K562 (cell line): ENCODE results near the gene NKIRAS2. TPM values are rescaled to one million over a fixed set of nuclear protein-coding genes. Genes with fewer than 3 reads are reported as not detected.

Source experiments
- ATAC-seq: fragments of 200-7000 bp; cut with Tn5 transposase; 3 replicates; pipeline ENCODE4 v1.9.1; 2020; ENCODE audit warnings: moderate library complexity
- BruUV-seq: library from RNA; stranded (reverse); fragments of 400-500 nt; replicated peaks from 2 replicates; lab custom pipeline; 2021; lab: Mats Ljungman, UMichigan
- CTCF ChIA-PET: fragments of 300-600 bp; formaldehyde crosslinking; extraction: SDS; loops from one replicate; lab custom pipeline; 2021; ENCODE audit warnings: low intra/inter-chr PET ratio; lab: Yijun Ruan, JAX
- POLR2A ChIA-PET: fragments of 300-600, 350-650 bp; sonication (Branson Sonifier 250); formaldehyde crosslinking; extraction: SDS; loops from one replicate; lab custom pipeline; 2021; ENCODE audit warnings: antibody characterized with exemption, inconsistent platforms; lab: Yijun Ruan, JAX
- DNase-seq, 4 experiments: peaks; one replicate each; pipeline versions ENCODE4 v3.0.0 to v3.0.0-alpha.2; 2011 to 2018; ENCODE audit warnings: low spot score in 3 of 4, mixed read lengths in 3 of 4; ENCODE audit errors: extremely low read depth in 1 of 4
- FAIRE-seq: peaks from 2 replicates; lab custom pipeline; 2011; peaks lifted over from hg19 to GRCh38; lab: Jason Lieb, UNC
- H2AFZ ChIP-seq: 2 replicates; pipeline ENCODE4 v1.6.0; 2011; ENCODE audit warnings: low read depth, low read length, control low read depth, inconsistent platforms
- H3K27ac ChIP-seq: fragments of 200-600 bp; 3 replicates; pipeline ENCODE4 v1.8.0; 2011; ENCODE audit warnings: low read depth, mild to moderate bottlenecking, control low read depth, inconsistent platforms, low read length, moderate library complexity, mixed read lengths; ENCODE audit errors: extremely low read depth
- H3K27me3 ChIP-seq, 2 experiments: fragments of 300-600 bp in 1 of 2; 2 replicates in 1 of 2; 3 replicates in 1 of 2; pipeline versions ENCODE4 v1.6.0 to v1.8.0; 2011; ENCODE audit warnings: inconsistent platforms in 2 of 2, low read length in 2 of 2, mild to moderate bottlenecking in 1 of 2, mixed read lengths in 1 of 2, moderate library complexity in 1 of 2; ENCODE audit not compliant: control insufficient read depth in 2 of 2, insufficient read depth in 2 of 2
- H3K36me3 ChIP-seq: fragments of 300-600 bp; 3 replicates; pipeline ENCODE4 v1.8.0; 2011; ENCODE audit warnings: mild to moderate bottlenecking, low read length, inconsistent platforms; ENCODE audit not compliant: control insufficient read depth, insufficient read depth
- H3K4me1 ChIP-seq, 2 experiments: fragments of 200-600 bp in 1 of 2; replicated peaks in 1 of 2; 2 replicates in 1 of 2; 3 replicates in 1 of 2; pipeline versions ENCODE4 v1.5.1 to v1.8.0; 2011; ENCODE audit warnings: inconsistent platforms in 2 of 2, low read length in 2 of 2, mild to moderate bottlenecking in 1 of 2, mixed read lengths in 1 of 2, moderate library complexity in 1 of 2; ENCODE audit not compliant: control insufficient read depth in 2 of 2, insufficient read depth in 2 of 2
- H3K4me2 ChIP-seq: 2 replicates; pipeline ENCODE4 v1.6.1; 2011; ENCODE audit warnings: low read length, control low read depth, inconsistent platforms, mixed read lengths; ENCODE audit not compliant: insufficient read depth
- H3K4me3 ChIP-seq: fragments of 200-600 bp; sonication (generic), shearing (Covaris generic); 2 replicates; pipeline ENCODE4 v1.5.1; 2016; ENCODE audit warnings: control low read depth, inconsistent platforms
- H3K79me2 ChIP-seq: fragments of 200-600 bp; 3 replicates; pipeline ENCODE4 v1.8.0; 2011; ENCODE audit warnings: low read length, inconsistent platforms; ENCODE audit not compliant: control insufficient read depth, insufficient read depth
- H3K9ac ChIP-seq, 2 experiments: 2 replicates each; pipeline versions ENCODE4 v1.6.0 to v1.6.1; 2011; ENCODE audit warnings: low read depth in 2 of 2, low read length in 2 of 2, control low read depth in 1 of 2, inconsistent platforms in 1 of 2, mild to moderate bottlenecking in 1 of 2, mixed read lengths in 1 of 2; ENCODE audit not compliant: insufficient read depth in 1 of 2
- H3K9me1 ChIP-seq: one replicate; pipeline ENCODE4 v1.6.0; 2011; ENCODE audit warnings: inconsistent platforms, mild to moderate bottlenecking, low read length, moderate library complexity; ENCODE audit not compliant: control insufficient read depth, insufficient read depth
- H3K9me3 ChIP-seq: replicated peaks from 2 replicates; pipeline ENCODE4 v1.5.1; 2011; ENCODE audit warnings: low read depth, low read length, inconsistent platforms; ENCODE audit not compliant: control insufficient read depth, insufficient read depth
- H4K20me1 ChIP-seq: replicated peaks from 2 replicates; pipeline ENCODE4 v1.6.1; 2011; ENCODE audit warnings: low read length, inconsistent platforms, mixed read lengths; ENCODE audit not compliant: control insufficient read depth, insufficient read depth
- CC2D1A ChIP-seq: fragments of 450-650 bp; IDR thresholded peaks from 2 replicates; pipeline ENCODE4 v1.6.1; 2017; ENCODE audit warnings: mild to moderate bottlenecking
- PREB ChIP-seq: sonication (generic); formaldehyde crosslinking; IDR thresholded peaks from 2 replicates; pipeline ENCODE4 v1.8.1; 2023; ENCODE audit warnings: mild to moderate bottlenecking, missing genetic modification reagents
- PRPF4 ChIP-seq: fragments of 200-400 bp; formaldehyde crosslinking; IDR thresholded peaks from one replicate; pipeline ENCODE4 v1.6.1; 2017; ENCODE audit warnings: low read length, low read depth, mild to moderate bottlenecking; ENCODE audit not compliant: insufficient read depth, poor library complexity, severe bottlenecking
- ZNF316 ChIP-seq: fragments of 450-650 bp; IDR thresholded peaks from 2 replicates; pipeline ENCODE4 v1.6.1; 2016
- WGBS: fragments of 100-300 bp; shearing (Covaris generic); methylation state at CpG from one replicate; pipeline ENCODE4 v1.1.6; 2016; ENCODE audit warnings: low coverage, mixed read lengths; ENCODE audit not compliant: insufficient coverage; ENCODE audit errors: missing lambda C conversion rate; 5-methylcytosine and 5-hydroxymethylcytosine counted together
- in situ Hi-C: fragments of 300-500 bp; cut with MboI; formaldehyde crosslinking; loops from 4 replicates; pipeline ENCODE4 v1.15.0; 2018; ENCODE audit warnings: inconsistent platforms, mixed read lengths
- intact Hi-C: fragments of 100-400 bp; cut with micrococcal nuclease; formaldehyde crosslinking; loops from 2 replicates; pipeline ENCODE4 v1.14.2; 2022
- polyA plus RNA-seq, 8 experiments: library from polyadenylated mRNA; depleted of rRNA in 4 of 8; stranded (reverse) in 5 of 8; unstranded in 3 of 8; fragments of >200 nt; fragmentation: Nextera tagmentation in 2 of 8; fragmentation: Illumina TruSeq in 1 of 8; extraction: Ambion mirVana in 2 of 8; extraction: Trizol in 1 of 8; gene quantifications; 2 replicates each; pipeline versions ENCODE4 v1.2.1 to v1.2.3, GENCODE V29; 2011 to 2014; ENCODE audit warnings: inconsistent platforms in 1 of 8, missing spikeins in 1 of 8
- total RNA-seq, 7 experiments: library from RNA; depleted of rRNA in 6 of 7; stranded (reverse); fragments of >200 nt in 6 of 7; fragmentation: Illumina TruSeq in 2 of 7; extraction: Trizol in 2 of 7; gene quantifications; 2 replicates each; pipeline versions ENCODE4 v1.2.1 to v1.2.3, GENCODE V29; 2011 to 2021; ENCODE audit warnings: low replicate concordance in 1 of 7
- TF ChIP-seq, protein P1 (sequence below), 2 experiments: fragments of 450-650 bp; formaldehyde crosslinking in 1 of 2; IDR thresholded peaks; 2 replicates each; pipeline versions ENCODE4 v1.4.0 to v1.6.1; 2014 to 2020; ENCODE audit warnings: mild to moderate bottlenecking in 2 of 2, borderline replicate concordance in 1 of 2, low read depth in 1 of 2
- TF ChIP-seq, protein P2 (sequence below): fragments of 250-450 bp; sonication (Bioruptor Pico); IDR thresholded peaks from 2 replicates; pipeline ENCODE4 v1.9.0; 2021; ENCODE audit warnings: mild to moderate bottlenecking

The NKIRAS2 gene
- total and polyA plus RNA-seq, 9 of the 15 experiments (the other 6 are each of a cell fraction or from before 2014, with no cell fraction given), result 10.1 to 65.5 (median 29.8) TPM

- H3K27me3 ChIP-seq, result no peaks in the 10 kb centered on the region
- no peak overlapping the region for H3K4me3 ChIP-seq
- intact Hi-C loops (no loop called here), in situ Hi-C loops (no loop called here)
- H3K9me1 ChIP-seq, result no peaks in the 10 kb centered on the region
- ATAC-seq, result no peak
- CTCF ChIA-PET, result no interaction called here
- H3K9me3 ChIP-seq, result no peaks in the 10 kb centered on the region
- no peak for DNase-seq
- BruUV-seq, result no TSS peak
- POLR2A ChIA-PET, result interaction anchor here (0.6 to 3.8 kb wide), 4 partner anchors 10 to 38 kb away, joined by 3 to 16 read pairs (median 4); no protein-coding TSS in a partner anchor
- H3K36me3 ChIP-seq, result peaks cover 98% of the 10 kb centered on the region
- no peak for TF ChIP-seq ZNF316
- TF ChIP-seq, protein P1, sequence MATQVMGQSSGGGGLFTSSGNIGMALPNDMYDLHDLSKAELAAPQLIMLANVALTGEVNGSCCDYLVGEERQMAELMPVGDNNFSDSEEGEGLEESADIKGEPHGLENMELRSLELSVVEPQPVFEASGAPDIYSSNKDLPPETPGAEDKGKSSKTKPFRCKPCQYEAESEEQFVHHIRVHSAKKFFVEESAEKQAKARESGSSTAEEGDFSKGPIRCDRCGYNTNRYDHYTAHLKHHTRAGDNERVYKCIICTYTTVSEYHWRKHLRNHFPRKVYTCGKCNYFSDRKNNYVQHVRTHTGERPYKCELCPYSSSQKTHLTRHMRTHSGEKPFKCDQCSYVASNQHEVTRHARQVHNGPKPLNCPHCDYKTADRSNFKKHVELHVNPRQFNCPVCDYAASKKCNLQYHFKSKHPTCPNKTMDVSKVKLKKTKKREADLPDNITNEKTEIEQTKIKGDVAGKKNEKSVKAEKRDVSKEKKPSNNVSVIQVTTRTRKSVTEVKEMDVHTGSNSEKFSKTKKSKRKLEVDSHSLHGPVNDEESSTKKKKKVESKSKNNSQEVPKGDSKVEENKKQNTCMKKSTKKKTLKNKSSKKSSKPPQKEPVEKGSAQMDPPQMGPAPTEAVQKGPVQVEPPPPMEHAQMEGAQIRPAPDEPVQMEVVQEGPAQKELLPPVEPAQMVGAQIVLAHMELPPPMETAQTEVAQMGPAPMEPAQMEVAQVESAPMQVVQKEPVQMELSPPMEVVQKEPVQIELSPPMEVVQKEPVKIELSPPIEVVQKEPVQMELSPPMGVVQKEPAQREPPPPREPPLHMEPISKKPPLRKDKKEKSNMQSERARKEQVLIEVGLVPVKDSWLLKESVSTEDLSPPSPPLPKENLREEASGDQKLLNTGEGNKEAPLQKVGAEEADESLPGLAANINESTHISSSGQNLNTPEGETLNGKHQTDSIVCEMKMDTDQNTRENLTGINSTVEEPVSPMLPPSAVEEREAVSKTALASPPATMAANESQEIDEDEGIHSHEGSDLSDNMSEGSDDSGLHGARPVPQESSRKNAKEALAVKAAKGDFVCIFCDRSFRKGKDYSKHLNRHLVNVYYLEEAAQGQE (IDR thresholded peaks at IDR 0.05; ENCODE audit: borderline replicate concordance), result no peak
- TF ChIP-seq, protein P1 (CRISPR knock-in tag; IDR thresholded peaks at IDR 0.05; ENCODE audit: low read depth), result no peak
- no peak for TF ChIP-seq PREB (CRISPR knock-in tag)
- TF ChIP-seq PRPF4, result no peak
- TF ChIP-seq CC2D1A, result no peak
- TF ChIP-seq, protein P2, sequence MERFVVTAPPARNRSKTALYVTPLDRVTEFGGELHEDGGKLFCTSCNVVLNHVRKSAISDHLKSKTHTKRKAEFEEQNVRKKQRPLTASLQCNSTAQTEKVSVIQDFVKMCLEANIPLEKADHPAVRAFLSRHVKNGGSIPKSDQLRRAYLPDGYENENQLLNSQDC (CRISPR knock-in tag), result no peak
- TF ChIP-seq, all 486 proteins: peak for 0
- 100% methylated on average over 2 of the region's 2 CpGs for WGBS
- H4K20me1 ChIP-seq, result no peaks in the 10 kb centered on the region
- H2AFZ ChIP-seq, result no peak overlapping the region
- no peak for FAIRE-seq
- no peaks in the 10 kb centered on the region for H3K4me1 ChIP-seq
- no peak overlapping the region for H3K27ac ChIP-seq
- H3K9ac ChIP-seq, result no peak overlapping the region
- no peaks in the 10 kb centered on the region for H3K79me2 ChIP-seq
- H3K4me2 ChIP-seq, result no peak overlapping the region
These were observed 31.5 kb upstream of the NKIRAS2 start for GRCh38 chr17:41988418-41988817.
